Skin of body (tissue), 2 donors: ENCODE data around the gene AP3D1. TPM values are rescaled to one million over a fixed set of nuclear protein-coding genes. Genes with fewer than 3 reads are reported as not detected.

Experiments
- DNase-seq: peaks from one replicate; lab custom pipeline; 2025; lab: John Stamatoyannopoulos, UW
- total RNA-seq: library from RNA; depleted of rRNA; stranded (reverse); fragments of >200 nt; gene quantifications from one replicate; pipeline ENCODE4 v1.2.3, GENCODE V29; 2014

The AP3D1 gene
- total RNA-seq, 1 donor from 2014 or later = 33.2 TPM

GRCh38 chr19:2062770-2063169, 88.6 kb downstream of the AP3D1 start:
- DNase-seq = no peak

GRCh38 chr19:2062389-2062729, 89.0 kb downstream of the AP3D1 start:
- no peak for DNase-seq

GRCh38 chr19:2061495-2062388, 89.6 kb downstream of the AP3D1 start:
- DNase-seq = peak; percentile 97

GRCh38 chr19:2060884-2061494, 90.4 kb downstream of the AP3D1 start:
- DNase-seq = peak; percentile 73

GRCh38 chr19:2059422-2060201, 91.8 kb downstream of the AP3D1 start:
- no peak for DNase-seq

GRCh38 chr19:2058570-2059421, 92.6 kb downstream of the AP3D1 start:
- no peak for DNase-seq

- no peak for DNase-seq
Observed at GRCh38 chr19:2057484-2058469, 93.6 kb downstream of the AP3D1 start.

- no peak for DNase-seq
Observed at GRCh38 chr19:2056837-2057192, 94.6 kb downstream of the AP3D1 start.

GRCh38 chr19:2055931-2056836, 95.2 kb downstream of the AP3D1 start:
- DNase-seq = peak; percentile 74

GRCh38 chr19:2054763-2055162, 96.6 kb downstream of the AP3D1 start:
- no peak for DNase-seq

GRCh38 chr19:2053601-2054389, 97.6 kb downstream of the AP3D1 start:
- no peak for DNase-seq

GRCh38 chr19:2051773-2052704, 99.3 kb downstream of the AP3D1 start:
- no peak for DNase-seq

GRCh38 chr19:2050991-2051772, 100.2 kb downstream of the AP3D1 start, which contains the start of gene MKNK2:
Gene MKNK2 (minus strand): TSS chr19:2051244. CDS start chr19:2050851, 393 bp downstream.
- DNase-seq = peak; percentile 88
